Heart left ventricle (tissue), 16 donors: ENCODE results near the gene FOXD4L1. TPM values are rescaled to one million over a fixed set of nuclear protein-coding genes. Genes with fewer than 3 reads are reported as not detected.
"Not testable (repeated sequence)": the region's sequence is repeated elsewhere in the genome, so short reads cannot be mapped to it uniquely, and the experiment has no call there.

Source experiments
- ATAC-seq, 4 donors: fragments of 200-7000 bp; cut with Tn5 transposase; one replicate each; pipeline ENCODE4 v1.9.1; 2020 to 2022; ENCODE audit warnings: moderate library complexity in 4 of 4, mild to moderate bottlenecking in 3 of 4, moderate number of reproducible peaks in 1 of 4
- DNase-seq, 5 donors: peaks; one replicate each; pipeline ENCODE4 v3.0.0-alpha.2; 2020
- H3K27ac ChIP-seq, 12 donors: fragments of 200-600 bp; sonication (generic) in 4 of 12; one replicate each; pipeline versions ENCODE4 v1.5.0 to v1.8.0; 2016 to 2022; ENCODE audit warnings: mild to moderate bottlenecking in 2 of 12
- H3K27me3 ChIP-seq, 9 donors: fragments of 200-600 bp; sonication (generic) in 2 of 9; one replicate each; pipeline versions ENCODE4 v1.5.1 to v1.8.0; 2016 to 2022; ENCODE audit warnings: mild to moderate bottlenecking in 3 of 9
- H3K36me3 ChIP-seq, 9 donors: fragments of 200-600 bp; sonication (generic) in 2 of 9; one replicate each; pipeline versions ENCODE4 v1.5.0 to v1.8.0; 2018 to 2022; ENCODE audit warnings: mild to moderate bottlenecking in 2 of 9
- H3K4me1 ChIP-seq, 12 donors: fragments of 200-600 bp; sonication (generic) in 4 of 12; one replicate each; pipeline versions ENCODE4 v1.5.0 to v1.8.0; 2016 to 2022; ENCODE audit warnings: mild to moderate bottlenecking in 3 of 12
- H3K4me3 ChIP-seq, 12 donors: fragments of 200-600 bp; sonication (generic) in 4 of 12; one replicate each; pipeline versions ENCODE4 v1.5.0 to v1.8.0; 2017 to 2022; ENCODE audit warnings: mild to moderate bottlenecking in 9 of 12, moderate library complexity in 4 of 12
- H3K9me3 ChIP-seq, 12 donors: fragments of 200-600 bp; sonication (generic) in 4 of 12; one replicate each; pipeline versions ENCODE4 v1.5.0 to v1.8.0; 2016 to 2022; ENCODE audit warnings: mild to moderate bottlenecking in 1 of 12
- WGBS, 4 donors: extraction: QIAGEN DNeasy Blood & Tissue Kit in 2 of 4; methylation state at CpG; one replicate each; pipeline versions ENCODE4 v1.1.5 to v1.1.7; 2013 to 2018; 5-methylcytosine and 5-hydroxymethylcytosine counted together
- intact Hi-C, 10 donors: fragments of 100-400 bp; cut with DNase I; formaldehyde crosslinking; loops; one replicate each; pipeline versions ENCODE4 v1.11.1 to v1.14.2; 2022
- polyA plus RNA-seq, 2 donors: library from polyadenylated mRNA; stranded (reverse); fragments of 200-250 nt; gene quantifications; one replicate each; pipeline ENCODE4 v1.2.3, GENCODE V29; 2013
- total RNA-seq, 9 donors: library from RNA; depleted of rRNA in 2 of 9; stranded (reverse); fragments of >200 nt in 2 of 9; fragmentation: NEBNext Ultra II Directional in 3 of 9; extraction: Animal tissue kit (Norgen Biotek cat#: 25700) in 3 of 9; gene quantifications; one replicate each; pipeline versions ENCODE4 v1.1.0 to v1.2.4, GENCODE V29; 2016 to 2023
- TF ChIP-seq, protein P1 (sequence below), 12 donors: fragments of 200-600 bp; sonication (generic) in 4 of 12; IDR thresholded peaks; one replicate each; pipeline versions ENCODE4 v1.5.0 to v1.8.0; 2018 to 2022; ENCODE audit warnings: antibody characterized with exemption in 12 of 12, mild to moderate bottlenecking in 5 of 12
- donor health status: ischemic (EF 13 %, LVEDD 7.1; RV severe dilation, severe dysfunction).
- donor health status: healthy with polysubstance abuse.
- donor health status: DM: no; HTN: yes; CAD: no.
- donor health status: DM: no; HTN: no; CAD: no.
- donor health status: ischemic (EF 25% LVEDD 6.9; RV normal size, moderate dysfunction).
- donor health status: ischemic (EF 25% LVEDD 5.7; RV mildly dilated, moderate dysfunction).
- donor health status: healthy.
- donor health status: DM: yes; HTN: yes; CAD: no.
- donor health status: ischemic (EF 35%, LVEDD 5.7; RV mildly dilated, moderate dysfunction).
- donor health status: nonischemic (EF 11% LVEDD 7.7; RV severe dilation, severe dysfunction).
- donor health status: DM: yes; HTN: yes; CAD: no.
- donor health status: PGD.
- donor health status: ischemic (EF 29% LVEDD 5.4; RV normal size, mild dysfunction).
- donor health status: nonischemic (EF 23%, LVEDD 6.1; RV moderate dilation, normal function).

FOXD4L1 gene
- total and polyA plus RNA-seq, 11 donors: 0.08 to 0.10 (median 0.09) TPM; not detected in 8

DNA sequence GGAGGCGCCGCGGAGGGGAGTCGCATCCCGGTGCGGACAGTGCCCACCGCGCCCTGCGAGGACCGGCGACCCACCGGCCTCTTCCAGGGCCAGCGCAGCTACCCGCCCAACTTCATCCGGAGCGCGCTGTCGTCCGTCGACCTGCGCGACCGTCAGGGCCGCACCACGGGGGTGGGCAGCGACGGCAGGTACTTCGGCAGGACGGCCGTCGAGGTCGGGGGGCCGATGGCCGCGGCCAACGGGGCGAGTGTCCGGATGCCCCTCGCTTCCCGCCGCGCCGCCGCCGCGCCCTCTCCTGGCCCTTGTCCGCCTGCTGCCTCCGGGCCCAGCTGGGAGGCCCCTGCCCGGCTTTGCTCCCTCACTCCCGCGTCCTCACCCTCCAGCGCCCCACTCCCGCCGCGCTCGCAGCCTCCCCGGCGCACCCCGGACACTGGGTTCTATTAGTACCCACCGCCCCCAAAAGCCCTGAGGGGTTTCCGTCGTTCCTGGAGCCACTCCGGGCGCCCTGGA is 43.6 kb downstream of the FOXD4L1 start:
- ATAC-seq (peak in 3 of 4 donors; percentile 53 to 71 (median 68)), DNase-seq (peak in 1 of 5 donors; percentile 42)
- intact Hi-C loops, H3K9me3 ChIP-seq, H3K27me3 ChIP-seq, H3K36me3 ChIP-seq, H3K4me1 ChIP-seq: not testable (repeated sequence)
- Histone ChIP-seq H3K27ac (peak overlapping the region in 10 of 12 donors; percentile 36 to 92 (median 79)), H3K4me3 (peak overlapping the region; percentile 39 to 83 (median 64))
- TF ChIP-seq, protein P1, sequence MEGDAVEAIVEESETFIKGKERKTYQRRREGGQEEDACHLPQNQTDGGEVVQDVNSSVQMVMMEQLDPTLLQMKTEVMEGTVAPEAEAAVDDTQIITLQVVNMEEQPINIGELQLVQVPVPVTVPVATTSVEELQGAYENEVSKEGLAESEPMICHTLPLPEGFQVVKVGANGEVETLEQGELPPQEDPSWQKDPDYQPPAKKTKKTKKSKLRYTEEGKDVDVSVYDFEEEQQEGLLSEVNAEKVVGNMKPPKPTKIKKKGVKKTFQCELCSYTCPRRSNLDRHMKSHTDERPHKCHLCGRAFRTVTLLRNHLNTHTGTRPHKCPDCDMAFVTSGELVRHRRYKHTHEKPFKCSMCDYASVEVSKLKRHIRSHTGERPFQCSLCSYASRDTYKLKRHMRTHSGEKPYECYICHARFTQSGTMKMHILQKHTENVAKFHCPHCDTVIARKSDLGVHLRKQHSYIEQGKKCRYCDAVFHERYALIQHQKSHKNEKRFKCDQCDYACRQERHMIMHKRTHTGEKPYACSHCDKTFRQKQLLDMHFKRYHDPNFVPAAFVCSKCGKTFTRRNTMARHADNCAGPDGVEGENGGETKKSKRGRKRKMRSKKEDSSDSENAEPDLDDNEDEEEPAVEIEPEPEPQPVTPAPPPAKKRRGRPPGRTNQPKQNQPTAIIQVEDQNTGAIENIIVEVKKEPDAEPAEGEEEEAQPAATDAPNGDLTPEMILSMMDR (IDR thresholded peaks at IDR 0.05): peak in 3 of 12 donors; percentile 6 to 23 (median 21)
- 0 to 5% (median 1%) methylated on average over 12 to 64 of the region's 64 CpGs for WGBS, 4 donors

DNA sequence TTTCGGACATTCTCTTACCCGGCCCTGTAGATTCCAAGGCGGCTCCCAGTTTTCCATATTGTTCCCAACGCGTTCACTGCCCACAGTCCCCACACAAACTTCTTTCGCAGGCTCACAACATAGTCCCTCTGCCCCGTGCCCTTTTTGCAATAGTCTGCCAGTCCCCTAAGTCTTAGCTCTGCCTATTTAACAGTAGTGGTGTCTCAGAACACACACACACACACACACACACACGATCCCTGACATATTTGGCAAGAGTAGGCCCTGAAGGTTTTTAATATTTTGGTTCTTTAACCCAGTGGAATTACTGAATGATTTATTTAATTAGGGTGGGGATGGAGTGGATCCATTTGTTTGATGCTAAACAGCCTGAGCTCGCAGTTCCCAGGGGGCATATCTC is 44.1 kb downstream of the FOXD4L1 start:
- H3K27ac ChIP-seq: peak overlapping the region in 4 of 12 donors; percentile 39 to 92 (median 90)
- H3K27me3 ChIP-seq, H3K4me1 ChIP-seq, H3K36me3 ChIP-seq, H3K9me3 ChIP-seq, intact Hi-C loops: not testable (repeated sequence)
- peak in 2 of 4 donors; percentile 9 to 14 for ATAC-seq
- peak in 1 of 5 donors; percentile 40 for DNase-seq
- 0 to 36% (median 16%) methylated on average over 1 to 8 of the region's 9 CpGs for WGBS, 4 donors
- H3K4me3 ChIP-seq: peak overlapping the region in 8 of 12 donors; percentile 59 to 83 (median 64)

Other genes with a start within 250 kb of the FOXD4L1 start
- gene PAX8, start 219.7 kb upstream of the FOXD4L1 start, total RNA-seq: 1 to 10 TPM in 2 of 9 donors, under 1 TPM in 4, not detected in 3; 0.44 to 2.3 (median 0.65) TPM
- gene PAX8, start 219.7 kb upstream of the FOXD4L1 start, polyA plus RNA-seq: under 1 TPM in 1 of 2 donors, not detected in 1; 0.53 TPM
- gene ZNG1B, start 61.0 kb upstream of the FOXD4L1 start, total RNA-seq: 10 to 100 TPM; 14.1 to 38.8 (median 31.5) TPM
- gene ZNG1B, start 61.0 kb upstream of the FOXD4L1 start, polyA plus RNA-seq: 10 to 100 TPM; 27.0 to 58.8 TPM
- 1 to 10 TPM; 2.9 to 9.5 (median 7.7) TPM for gene RABL2A, start 128.6 kb downstream of the FOXD4L1 start, total RNA-seq
- 1 to 10 TPM; 3.6 to 6.3 TPM for gene RABL2A, start 128.6 kb downstream of the FOXD4L1 start, polyA plus RNA-seq